Measurements from ENCODE around the gene SMG7.

The SMG7 gene

GRCh38 chr1:183578856-183579255 lies 106.6 kb downstream of the SMG7 start:
- H3K27me3 ChIP-seq (replicated peaks; ENCODE audit: control insufficient read depth, insufficient read depth, low read length) = no peaks in the 10 kb centered on the region
- TF ChIP-seq CTCF (IDR thresholded peaks at IDR 0.05; ENCODE audit: insufficient read depth, low read length, poor library complexity, severe bottlenecking) = no peak
- DNase-seq (ENCODE audit: extremely low read depth, insufficient read length) = no peak
- no peak overlapping the region for H3K4me3 ChIP-seq (replicated peaks; ENCODE audit: low read depth, low read length)
- peaks cover 35% of the 10 kb centered on the region for H3K36me3 ChIP-seq (ENCODE audit: control insufficient read depth, insufficient read depth, low read length)

GRCh38 chr1:183580281-183580682 lies 108.0 kb downstream of the SMG7 start:
- no peak overlapping the region for H3K4me3 ChIP-seq (replicated peaks; ENCODE audit: low read depth, low read length)
- H3K27me3 ChIP-seq (replicated peaks; ENCODE audit: control insufficient read depth, insufficient read depth, low read length) = no peaks in the 10 kb centered on the region
- no peak for DNase-seq (ENCODE audit: extremely low read depth, insufficient read length)
- peaks cover 29% of the 10 kb centered on the region for H3K36me3 ChIP-seq (ENCODE audit: control insufficient read depth, insufficient read depth, low read length)
- TF ChIP-seq CTCF (IDR thresholded peaks at IDR 0.05; ENCODE audit: insufficient read depth, low read length, poor library complexity, severe bottlenecking) = peak; percentile 38

DNA sequence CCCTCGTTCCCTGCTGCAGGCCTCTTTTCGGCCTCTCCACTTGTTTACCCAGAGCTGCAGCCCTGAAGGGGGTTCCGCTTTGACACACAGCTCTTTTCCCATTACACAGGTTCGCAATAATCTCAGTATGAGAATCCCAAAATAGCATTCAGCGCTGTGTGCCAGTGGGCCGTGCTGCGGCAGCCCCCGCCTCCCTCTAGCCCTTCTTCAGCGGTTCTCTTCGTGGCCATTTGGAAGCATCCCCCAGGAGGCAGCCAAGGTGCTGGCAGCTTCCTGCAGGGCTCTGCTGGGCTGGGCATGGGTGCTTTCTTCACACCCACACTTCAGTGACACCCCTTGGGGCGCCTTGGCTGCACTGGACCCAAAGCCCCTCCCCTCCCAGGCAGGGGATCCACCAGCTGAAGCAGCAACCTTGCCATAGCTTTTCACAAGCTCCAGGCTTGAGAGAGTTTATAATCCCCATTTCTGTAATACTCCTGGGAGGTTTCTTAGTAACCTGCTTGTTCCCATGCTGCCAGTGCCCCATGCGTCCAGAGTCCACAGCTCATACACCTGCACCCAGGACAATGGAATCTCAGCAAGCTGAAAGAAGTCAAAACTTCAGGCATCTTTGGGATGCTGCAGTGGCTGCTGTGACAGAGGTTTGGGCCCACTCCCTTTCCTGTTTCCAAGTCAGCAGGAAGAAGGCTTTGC lies 109.9 kb downstream of the SMG7 start:
- no peaks in the 10 kb centered on the region for H3K27me3 ChIP-seq (replicated peaks; ENCODE audit: control insufficient read depth, insufficient read depth, low read length)
- TF ChIP-seq CTCF (IDR thresholded peaks at IDR 0.05; ENCODE audit: insufficient read depth, low read length, poor library complexity, severe bottlenecking) = no peak
- no peak for DNase-seq (ENCODE audit: extremely low read depth, insufficient read length)
- H3K36me3 ChIP-seq (ENCODE audit: control insufficient read depth, insufficient read depth, low read length) = peaks cover 25% of the 10 kb centered on the region
- H3K4me3 ChIP-seq (replicated peaks; ENCODE audit: low read depth, low read length) = no peak overlapping the region

GRCh38 chr1:183583466-183583865 lies 111.2 kb downstream of the SMG7 start:
- Histone ChIP-seq H3K4me3 (replicated peaks; ENCODE audit: low read depth, low read length) (no peak overlapping the region), H3K27me3 (replicated peaks; ENCODE audit: control insufficient read depth, insufficient read depth, low read length) (no peaks in the 10 kb centered on the region), H3K36me3 (ENCODE audit: control insufficient read depth, insufficient read depth, low read length) (peaks cover 19% of the 10 kb centered on the region)
- no peak for TF ChIP-seq CTCF (IDR thresholded peaks at IDR 0.05; ENCODE audit: insufficient read depth, low read length, poor library complexity, severe bottlenecking)
- DNase-seq (ENCODE audit: extremely low read depth, insufficient read length) = no peak

DNA sequence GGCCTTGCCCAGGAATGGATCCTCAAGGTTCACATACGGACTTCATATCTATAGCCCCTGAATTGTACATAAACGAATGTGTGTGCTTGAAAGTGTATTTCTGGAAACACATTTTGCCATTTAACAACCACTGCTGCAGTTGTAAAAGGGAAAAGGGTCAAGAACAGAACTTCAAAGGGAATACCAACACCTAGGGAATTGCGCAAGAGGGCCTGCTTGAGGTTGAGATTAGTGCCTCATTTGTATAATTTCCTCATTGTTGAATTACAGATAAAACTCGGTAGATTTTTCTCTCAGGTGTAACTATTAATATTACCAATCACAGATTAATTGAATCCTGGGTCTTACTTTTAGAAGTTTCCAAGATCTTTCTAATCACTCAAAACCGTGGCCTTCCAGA lies 111.8 kb downstream of the SMG7 start:
- Histone ChIP-seq H3K36me3 (ENCODE audit: control insufficient read depth, insufficient read depth, low read length) (peaks cover 17% of the 10 kb centered on the region), H3K4me3 (replicated peaks; ENCODE audit: low read depth, low read length) (no peak overlapping the region), H3K27me3 (replicated peaks; ENCODE audit: control insufficient read depth, insufficient read depth, low read length) (no peaks in the 10 kb centered on the region)
- no peak for TF ChIP-seq CTCF (IDR thresholded peaks at IDR 0.05; ENCODE audit: insufficient read depth, low read length, poor library complexity, severe bottlenecking)
- DNase-seq (ENCODE audit: extremely low read depth, insufficient read length) = no peak

DNA sequence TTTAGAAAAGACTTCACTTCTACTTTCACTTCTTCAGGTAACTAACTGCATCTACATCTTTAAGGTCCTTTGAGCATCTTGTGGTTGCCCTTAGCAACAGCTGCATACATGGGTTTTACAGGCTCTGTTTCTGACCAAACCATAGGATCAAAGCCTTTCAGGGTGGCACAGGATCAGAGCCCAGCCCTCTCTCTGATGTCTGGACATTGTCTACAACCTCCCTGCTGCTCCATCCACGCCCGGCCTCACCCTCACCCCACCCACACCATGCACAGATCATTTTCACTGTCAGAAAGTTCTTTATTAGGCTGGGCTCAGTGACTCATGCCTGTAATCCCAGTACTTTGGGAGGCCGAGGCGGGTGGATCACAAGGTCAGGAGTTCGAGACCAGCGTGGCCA lies 112.7 kb downstream of the SMG7 start:
- TF ChIP-seq CTCF (IDR thresholded peaks at IDR 0.05; ENCODE audit: insufficient read depth, low read length, poor library complexity, severe bottlenecking) = no peak
- DNase-seq (ENCODE audit: extremely low read depth, insufficient read length) = no peak
- H3K36me3 ChIP-seq (ENCODE audit: control insufficient read depth, insufficient read depth, low read length) = peaks cover 17% of the 10 kb centered on the region
- no peak overlapping the region for H3K4me3 ChIP-seq (replicated peaks; ENCODE audit: low read depth, low read length)
- no peaks in the 10 kb centered on the region for H3K27me3 ChIP-seq (replicated peaks; ENCODE audit: control insufficient read depth, insufficient read depth, low read length)
